GM19193 (cell line): ENCODE measurements around the gene CD4.

Experiments used
- POLR2A ChIP-seq: IDR thresholded peaks from 4 replicates; pipeline ENCODE4 v1.6.1; 2011; ENCODE audit not compliant: insufficient read depth, insufficient read length; ENCODE audit errors: extremely low read depth

CD4 gene

GRCh38 chr12:6818645-6819044 lies 29.3 kb downstream of the CD4 start:
- no peak for TF ChIP-seq POLR2A

- no peak for TF ChIP-seq POLR2A
These were observed 30.0 kb downstream of the CD4 start for GRCh38 chr12:6819106-6820030.

DNA sequence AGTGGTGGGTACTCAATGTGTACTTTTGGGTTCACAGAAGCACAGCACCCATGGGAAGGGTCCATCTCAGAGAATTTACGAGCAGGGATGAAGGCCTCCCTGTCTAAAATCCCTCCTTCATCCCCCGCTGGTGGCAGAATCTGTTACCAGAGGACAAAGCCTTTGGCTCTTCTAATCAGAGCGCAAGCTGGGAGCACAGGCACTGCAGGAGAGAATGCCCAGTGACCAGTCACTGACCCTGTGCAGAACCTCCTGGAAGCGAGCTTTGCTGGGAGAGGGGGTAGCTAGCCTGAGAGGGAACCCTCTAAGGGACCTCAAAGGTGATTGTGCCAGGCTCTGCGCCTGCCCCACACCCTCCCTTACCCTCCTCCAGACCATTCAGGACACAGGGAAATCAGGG lies 30.8 kb downstream of the CD4 start:
- TF ChIP-seq POLR2A, result no peak

- TF ChIP-seq POLR2A, result no peak
These were observed 32.5 kb downstream of the CD4 start, which contains the start of gene GPR162 for GRCh38 chr12:6821591-6822425. TSS of gene GPR162 (plus strand) at chr12:6821821. CDS start at chr12:6823899, 2,078 bp downstream.

GRCh38 chr12:6822426-6823135 lies 33.3 kb downstream of the CD4 start:
- no peak for TF ChIP-seq POLR2A

DNA sequence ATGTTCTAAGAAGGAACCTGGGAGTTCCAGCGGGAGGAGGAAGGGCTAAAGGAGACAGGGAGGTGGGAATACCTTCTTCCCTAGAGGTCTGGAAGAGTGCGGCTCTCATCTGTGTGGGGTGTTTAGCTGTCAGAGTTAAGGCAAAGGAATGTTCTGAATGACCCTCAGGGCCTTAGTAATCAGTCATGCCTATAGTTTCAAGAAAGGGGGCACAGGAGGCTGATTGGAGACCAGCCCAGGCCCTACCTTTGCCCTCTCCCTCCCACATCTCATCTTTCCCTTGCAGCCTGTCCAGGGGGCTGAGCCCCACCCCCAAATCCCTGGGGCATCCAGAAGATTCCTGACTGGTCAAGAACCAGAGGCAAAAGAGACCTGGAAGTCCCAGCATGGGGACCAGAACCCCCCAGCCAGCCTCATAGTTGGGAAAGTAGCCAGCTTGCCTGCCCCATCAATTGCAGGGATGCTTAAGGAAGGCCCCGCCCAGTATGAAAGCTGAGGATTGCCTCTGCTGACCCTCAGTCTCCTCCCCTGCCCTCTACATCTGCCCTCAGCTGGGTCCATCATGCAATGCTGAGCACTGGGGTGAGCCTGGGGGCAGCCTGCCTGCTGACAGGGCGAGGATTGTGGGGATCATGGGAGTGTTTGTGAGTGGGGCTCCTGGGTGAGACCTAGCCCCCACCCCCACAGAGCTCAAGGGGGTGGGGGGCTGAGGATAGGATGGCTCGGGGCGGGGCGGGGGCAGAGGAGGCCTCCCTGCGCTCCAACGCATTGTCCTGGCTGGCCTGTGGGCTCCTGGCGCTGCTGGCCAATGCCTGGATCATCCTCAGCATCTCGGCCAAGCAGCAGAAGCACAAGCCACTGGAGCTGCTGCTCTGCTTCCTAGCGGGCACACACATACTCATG lies 34.1 kb downstream of the CD4 start:
- TF ChIP-seq POLR2A, result no peak

- TF ChIP-seq POLR2A, result no peak
These were observed 34.9 kb downstream of the CD4 start for GRCh38 chr12:6824085-6824775.

DNA sequence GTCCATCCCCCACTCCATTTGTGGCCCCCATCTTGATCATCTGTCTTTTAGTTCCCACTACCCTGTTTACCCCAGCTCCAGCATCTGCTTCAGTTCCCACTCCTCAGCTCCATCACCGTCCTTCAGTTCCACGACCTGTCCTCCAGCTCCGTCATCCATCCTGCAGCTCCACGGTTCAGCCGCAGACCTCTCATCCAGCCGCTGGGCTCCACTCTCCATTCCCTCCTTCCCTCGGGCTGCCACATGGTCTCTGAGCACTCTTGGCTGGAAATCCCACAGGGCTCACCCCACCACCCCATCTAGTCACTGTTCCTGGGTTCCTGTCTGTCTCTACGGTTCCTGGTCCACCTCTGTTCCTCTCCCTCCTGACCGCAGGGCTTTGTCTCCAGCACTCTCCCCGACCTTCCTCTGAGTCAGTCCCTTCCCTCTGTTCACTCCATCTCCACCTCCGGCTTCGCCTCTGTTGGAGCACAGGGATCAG lies 35.6 kb downstream of the CD4 start:
- TF ChIP-seq POLR2A, result no peak

DNA sequence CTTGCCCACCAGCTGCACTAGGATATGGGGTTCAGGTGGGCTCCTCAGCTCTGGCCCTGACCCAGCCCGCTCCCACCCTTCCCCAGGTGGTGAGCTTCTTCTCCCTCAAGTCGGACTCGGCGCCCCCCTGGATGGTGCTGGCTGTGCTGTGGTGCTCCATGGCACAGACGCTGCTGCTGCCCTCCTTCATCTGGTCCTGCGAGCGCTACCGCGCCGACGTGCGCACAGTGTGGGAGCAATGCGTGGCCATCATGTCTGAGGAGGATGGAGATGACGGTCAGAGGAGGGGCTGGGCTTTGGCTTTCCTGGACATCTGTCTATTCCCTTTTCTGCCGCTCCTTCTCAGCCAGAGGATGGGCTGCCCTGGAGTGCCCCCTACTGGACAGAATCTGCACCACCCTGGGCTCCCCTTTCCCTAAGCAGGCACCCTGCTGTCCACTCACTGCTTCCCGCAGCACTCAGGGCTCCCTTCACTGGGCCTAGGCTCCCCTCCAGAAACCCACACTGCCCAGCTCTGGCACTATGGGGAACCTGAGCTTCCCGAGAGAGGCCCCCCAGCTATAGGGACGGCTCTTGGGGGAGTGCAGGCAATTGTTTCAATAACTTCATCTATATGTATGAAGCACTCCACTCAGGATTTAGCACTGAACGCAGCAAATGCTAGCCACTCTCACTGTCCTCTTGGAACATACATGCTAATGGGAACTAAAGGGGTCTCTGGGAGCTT lies 36.2 kb downstream of the CD4 start:
- no peak for TF ChIP-seq POLR2A

- no peak for TF ChIP-seq POLR2A
These were observed 36.9 kb downstream of the CD4 start for GRCh38 chr12:6826125-6826733.

- TF ChIP-seq POLR2A, result no peak
These were observed 37.6 kb downstream of the CD4 start for GRCh38 chr12:6826734-6827436.
